ENCODE measurements around the gene SIL1.

DNA sequence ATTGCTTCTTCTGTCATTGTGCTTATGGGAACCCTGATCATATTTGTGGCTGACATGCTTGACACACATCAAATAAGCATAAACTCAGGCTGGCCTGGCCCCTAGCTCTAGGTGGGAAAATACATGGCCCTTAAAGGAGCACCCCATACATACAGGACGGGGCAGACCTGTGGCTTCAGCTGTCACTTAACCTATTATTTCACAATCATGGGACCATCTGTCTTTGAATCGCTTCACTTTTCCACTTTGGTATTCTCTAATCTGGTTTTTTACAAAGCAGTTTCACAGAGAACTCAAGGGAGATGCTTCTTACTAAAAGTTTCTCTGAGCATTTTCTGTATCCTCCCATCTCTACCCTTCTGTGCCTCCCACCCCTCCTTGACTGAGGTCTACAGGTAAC, 288.4 kb downstream of the SIL1 start:
- no peak for TF ChIP-seq POLR2A (IDR thresholded peaks at IDR 0.05)
- TF ChIP-seq, protein P1, sequence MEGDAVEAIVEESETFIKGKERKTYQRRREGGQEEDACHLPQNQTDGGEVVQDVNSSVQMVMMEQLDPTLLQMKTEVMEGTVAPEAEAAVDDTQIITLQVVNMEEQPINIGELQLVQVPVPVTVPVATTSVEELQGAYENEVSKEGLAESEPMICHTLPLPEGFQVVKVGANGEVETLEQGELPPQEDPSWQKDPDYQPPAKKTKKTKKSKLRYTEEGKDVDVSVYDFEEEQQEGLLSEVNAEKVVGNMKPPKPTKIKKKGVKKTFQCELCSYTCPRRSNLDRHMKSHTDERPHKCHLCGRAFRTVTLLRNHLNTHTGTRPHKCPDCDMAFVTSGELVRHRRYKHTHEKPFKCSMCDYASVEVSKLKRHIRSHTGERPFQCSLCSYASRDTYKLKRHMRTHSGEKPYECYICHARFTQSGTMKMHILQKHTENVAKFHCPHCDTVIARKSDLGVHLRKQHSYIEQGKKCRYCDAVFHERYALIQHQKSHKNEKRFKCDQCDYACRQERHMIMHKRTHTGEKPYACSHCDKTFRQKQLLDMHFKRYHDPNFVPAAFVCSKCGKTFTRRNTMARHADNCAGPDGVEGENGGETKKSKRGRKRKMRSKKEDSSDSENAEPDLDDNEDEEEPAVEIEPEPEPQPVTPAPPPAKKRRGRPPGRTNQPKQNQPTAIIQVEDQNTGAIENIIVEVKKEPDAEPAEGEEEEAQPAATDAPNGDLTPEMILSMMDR (IDR thresholded peaks at IDR 0.05) = no peak
